CD14-positive monocyte (primary cell): Measurements from ENCODE around the gene ITPRIP. TPM values are rescaled to one million over a fixed set of nuclear protein-coding genes. Genes with fewer than 3 reads are reported as not detected.

Source experiments
- DNase-seq, 3 donors: peaks; one replicate each; pipeline ENCODE4 v3.0.0-alpha.2; 2011 to 2022
- H2AFZ ChIP-seq: 2 replicates; pipeline ENCODE4 v1.6.0; 2012; ENCODE audit warnings: mild to moderate bottlenecking, low read depth, low read length, inconsistent platforms; ENCODE audit not compliant: insufficient read depth, poor library complexity, severe bottlenecking
- H3K27ac ChIP-seq, 2 donors: 1 replicate in 1 of 2; 2 replicates in 1 of 2; pipeline ENCODE4 v1.5.1; 2012 to 2013; ENCODE audit warnings: low read length in 2 of 2, control low read depth in 1 of 2, inconsistent platforms in 1 of 2, low read depth in 1 of 2, mild to moderate bottlenecking in 1 of 2
- H3K27me3 ChIP-seq, 2 donors: one replicate each; pipeline versions ENCODE4 v1.6.0 to v1.6.1; 2011 to 2013; ENCODE audit warnings: low read length in 2 of 2; ENCODE audit not compliant: control insufficient read depth in 2 of 2, insufficient read depth in 2 of 2
- H3K36me3 ChIP-seq, 2 donors: replicated peaks in 1 of 2; 1 replicate in 1 of 2; 2 replicates in 1 of 2; pipeline versions ENCODE4 v1.5.1 to v1.6.1; 2012 to 2013; ENCODE audit warnings: low read length in 2 of 2, control low read depth in 1 of 2, inconsistent platforms in 1 of 2, mild to moderate bottlenecking in 1 of 2; ENCODE audit not compliant: insufficient read depth in 2 of 2, control insufficient read depth in 1 of 2
- H3K4me1 ChIP-seq, 2 donors: 1 replicate in 1 of 2; 2 replicates in 1 of 2; pipeline versions ENCODE4 v1.5.1 to v1.6.1; 2012 to 2013; ENCODE audit warnings: low read length in 2 of 2, control low read depth in 1 of 2, inconsistent platforms in 1 of 2, mild to moderate bottlenecking in 1 of 2, moderate library complexity in 1 of 2; ENCODE audit not compliant: insufficient read depth in 2 of 2, control insufficient read depth in 1 of 2
- H3K4me2 ChIP-seq: replicated peaks from 2 replicates; pipeline ENCODE3; 2012; ENCODE audit warnings: low read length, moderate library complexity, mild to moderate bottlenecking; ENCODE audit not compliant: poor library complexity, severe bottlenecking; ENCODE audit errors: extremely low read depth
- H3K4me3 ChIP-seq, 3 experiments: fragments of 200-600 bp in 1 of 3; sonication (generic) in 1 of 3; replicated peaks in 1 of 3; 1 replicate in 2 of 3; 2 replicates in 1 of 3; pipeline ENCODE4 v1.5.1; 2011 to 2013; ENCODE audit warnings: low read length in 3 of 3, mild to moderate bottlenecking in 3 of 3, control low read depth in 2 of 3, low read depth in 2 of 3, inconsistent platforms in 1 of 3, moderate library complexity in 1 of 3
- H3K79me2 ChIP-seq: 2 replicates; pipeline ENCODE4 v1.6.0; 2012; ENCODE audit warnings: mild to moderate bottlenecking, control low read depth, inconsistent platforms, low read length, moderate library complexity; ENCODE audit not compliant: insufficient read depth
- H3K9ac ChIP-seq: 2 replicates; pipeline ENCODE4 v1.6.0; 2017; ENCODE audit warnings: low read length, mild to moderate bottlenecking; ENCODE audit not compliant: insufficient read depth, poor library complexity, severe bottlenecking
- H3K9me3 ChIP-seq, 2 donors: replicated peaks in 1 of 2; 1 replicate in 1 of 2; 2 replicates in 1 of 2; pipeline versions ENCODE4 v1.5.1 to v1.6.1; 2012 to 2013; ENCODE audit warnings: low read length in 2 of 2, control low read depth in 1 of 2; ENCODE audit not compliant: control insufficient read depth in 1 of 2, insufficient read depth in 1 of 2
- H4K20me1 ChIP-seq: 2 replicates; pipeline ENCODE4 v1.6.0; 2012; ENCODE audit warnings: mild to moderate bottlenecking, low read length, control low read depth, moderate library complexity; ENCODE audit not compliant: insufficient read depth
- H3K27ac Mint-ChIP-seq, 7 donors: one replicate each; pipeline ENCODE4 v1.8.0; 2020; ENCODE audit warnings: mild to moderate bottlenecking in 7 of 7, mixed read lengths in 7 of 7, moderate library complexity in 6 of 7, inconsistent platforms in 2 of 7
- H3K27me3 Mint-ChIP-seq, 3 donors: one replicate each; pipeline ENCODE4 v1.8.0; 2021 to 2022; ENCODE audit warnings: low read depth in 3 of 3, mild to moderate bottlenecking in 3 of 3, mixed read lengths in 3 of 3, moderate library complexity in 3 of 3, inconsistent platforms in 1 of 3
- H3K36me3 Mint-ChIP-seq, 2 donors: one replicate each; pipeline ENCODE4 v1.8.0; 2020; ENCODE audit warnings: mixed read lengths in 2 of 2, inconsistent platforms in 1 of 2, mild to moderate bottlenecking in 1 of 2
- H3K4me1 Mint-ChIP-seq: one replicate; pipeline ENCODE4 v1.8.0; 2020; ENCODE audit warnings: mild to moderate bottlenecking, mixed read lengths
- H3K4me3 Mint-ChIP-seq, 2 donors: one replicate each; pipeline ENCODE4 v1.8.0; 2020; ENCODE audit warnings: mild to moderate bottlenecking in 2 of 2, mixed read lengths in 2 of 2, moderate library complexity in 1 of 2
- H3K9me3 Mint-ChIP-seq, 7 donors: one replicate each; pipeline ENCODE4 v1.8.0; 2020 to 2022; ENCODE audit warnings: mixed read lengths in 7 of 7, mild to moderate bottlenecking in 6 of 7, moderate library complexity in 6 of 7, inconsistent platforms in 2 of 7
- WGBS: methylation state at CpG from one replicate; pipeline ENCODE4 v1.1.5; 2013; ENCODE audit warnings: missing lambda C conversion rate; ENCODE audit not compliant: insufficient coverage; 5-methylcytosine and 5-hydroxymethylcytosine counted together
- intact Hi-C, 2 donors: fragments of 100-400 bp; cut with micrococcal nuclease; formaldehyde crosslinking; loops; one replicate each; pipeline versions ENCODE4 v1.15.0 to v1.15.1; 2023
- polyA plus RNA-seq, 3 donors: library from polyadenylated mRNA; depleted of rRNA in 1 of 3; unstranded in 2 of 3; stranded (reverse) in 1 of 3; fragments of 300-500 nt in 2 of 3; fragments of >200 nt in 1 of 3; fragmentation: Illumina TruSeq in 2 of 3; gene quantifications; 1 replicate in 2 of 3; 2 replicates in 1 of 3; pipeline ENCODE4 v1.2.3, GENCODE V29; 2012 to 2021
- TF ChIP-seq, protein P1 (sequence below): fragments of 200-600 bp; IDR thresholded peaks from one replicate; pipeline ENCODE4 v1.8.0; 2022; ENCODE audit warnings: antibody characterized with exemption, mild to moderate bottlenecking

Gene ITPRIP
- polyA plus RNA-seq, 3 donors: 27.5 to 76.6 (median 35.7) TPM

DNA sequence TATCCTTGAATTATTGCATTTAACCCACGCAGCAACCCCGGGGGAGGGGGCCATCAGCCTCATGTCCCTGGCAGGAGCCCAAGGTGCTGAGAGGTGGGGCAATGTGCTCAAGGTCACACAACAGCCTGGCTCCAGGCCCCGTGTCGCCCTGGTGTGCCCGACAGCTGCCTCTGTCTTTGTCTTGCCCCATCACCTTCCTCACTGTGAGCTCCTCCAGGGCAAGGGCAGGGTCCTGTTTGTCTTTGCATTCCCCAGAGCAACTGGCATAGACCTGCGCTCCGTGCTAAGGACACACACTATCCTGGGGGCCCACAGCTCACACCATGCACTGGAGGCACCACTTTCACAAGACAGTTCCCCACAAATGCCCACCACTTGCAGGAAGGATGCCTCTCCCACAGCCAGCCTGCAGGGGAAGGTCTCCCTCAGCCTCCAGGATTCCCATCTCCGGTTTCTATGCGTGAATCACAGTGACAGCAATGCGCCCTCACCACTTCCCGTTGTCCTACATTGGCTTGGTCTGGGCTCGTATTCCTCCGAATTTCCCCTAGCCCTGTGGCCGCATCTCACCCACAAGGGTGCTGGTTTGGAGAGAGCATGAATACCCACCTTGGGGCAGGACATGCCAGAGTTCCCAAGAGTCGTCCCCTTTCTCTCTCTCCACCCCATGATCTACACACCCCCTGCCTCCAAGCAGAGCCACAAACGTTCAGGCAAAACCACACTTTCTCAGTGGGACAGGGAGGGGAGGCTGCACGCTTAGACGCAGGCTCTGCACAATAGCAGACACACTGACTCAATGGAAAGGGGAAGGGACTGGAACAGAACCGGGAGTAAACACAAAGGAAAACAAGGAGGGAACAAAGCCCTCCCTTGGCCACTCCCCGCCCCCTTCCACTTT lies 10.3 kb downstream of the ITPRIP start:
- no peak overlapping the region for H2AFZ ChIP-seq
- intact Hi-C loops: loop anchor here (5.0 to 10.0 kb wide), 2 partner anchors 36 to 73 kb away; partner anchors contain the start of gene GSTO1 (in 2 of the 2)
- H3K4me3 ChIP-seq: peak overlapping the region in 1 of 3 experiments; percentile 65
- Mint-ChIP-seq H3K27ac (peak overlapping the region; percentile 94 to 99 (median 98)), H3K9me3 (peaks cover 0 to 2% (median 0%) of the 10 kb centered on the region in 7 donors), H3K4me3 (peak overlapping the region; percentile 61 to 82), H3K27me3 (peaks cover 0 to 5% (median 0%) of the 10 kb centered on the region in 3 donors), H3K4me1 (peaks cover 95% of the 10 kb centered on the region), H3K36me3 (peaks cover 40 to 55% of the 10 kb centered on the region in 2 donors)
- H3K9me3 ChIP-seq: no peaks in the 10 kb centered on the region
- H3K27me3 ChIP-seq: no peaks in the 10 kb centered on the region
- peak in 2 of 3 donors; percentile 73 to 86 for DNase-seq
- TF ChIP-seq, protein P1, sequence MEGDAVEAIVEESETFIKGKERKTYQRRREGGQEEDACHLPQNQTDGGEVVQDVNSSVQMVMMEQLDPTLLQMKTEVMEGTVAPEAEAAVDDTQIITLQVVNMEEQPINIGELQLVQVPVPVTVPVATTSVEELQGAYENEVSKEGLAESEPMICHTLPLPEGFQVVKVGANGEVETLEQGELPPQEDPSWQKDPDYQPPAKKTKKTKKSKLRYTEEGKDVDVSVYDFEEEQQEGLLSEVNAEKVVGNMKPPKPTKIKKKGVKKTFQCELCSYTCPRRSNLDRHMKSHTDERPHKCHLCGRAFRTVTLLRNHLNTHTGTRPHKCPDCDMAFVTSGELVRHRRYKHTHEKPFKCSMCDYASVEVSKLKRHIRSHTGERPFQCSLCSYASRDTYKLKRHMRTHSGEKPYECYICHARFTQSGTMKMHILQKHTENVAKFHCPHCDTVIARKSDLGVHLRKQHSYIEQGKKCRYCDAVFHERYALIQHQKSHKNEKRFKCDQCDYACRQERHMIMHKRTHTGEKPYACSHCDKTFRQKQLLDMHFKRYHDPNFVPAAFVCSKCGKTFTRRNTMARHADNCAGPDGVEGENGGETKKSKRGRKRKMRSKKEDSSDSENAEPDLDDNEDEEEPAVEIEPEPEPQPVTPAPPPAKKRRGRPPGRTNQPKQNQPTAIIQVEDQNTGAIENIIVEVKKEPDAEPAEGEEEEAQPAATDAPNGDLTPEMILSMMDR: no peak
- H3K4me2 ChIP-seq: peak overlapping the region; percentile 72
- peaks cover 100% of the 10 kb centered on the region for H4K20me1 ChIP-seq
- 22% methylated on average over 12 of the region's 20 CpGs for WGBS
- H3K27ac ChIP-seq: peak overlapping the region; percentile 61 to 86
- peaks cover 95 to 98% of the 10 kb centered on the region in 2 donors for H3K4me1 ChIP-seq
- H3K36me3 ChIP-seq: peaks cover 7 to 28% of the 10 kb centered on the region in 2 donors
- H3K79me2 ChIP-seq: peaks cover 100% of the 10 kb centered on the region
- peak overlapping the region; percentile 56 for H3K9ac ChIP-seq

DNA sequence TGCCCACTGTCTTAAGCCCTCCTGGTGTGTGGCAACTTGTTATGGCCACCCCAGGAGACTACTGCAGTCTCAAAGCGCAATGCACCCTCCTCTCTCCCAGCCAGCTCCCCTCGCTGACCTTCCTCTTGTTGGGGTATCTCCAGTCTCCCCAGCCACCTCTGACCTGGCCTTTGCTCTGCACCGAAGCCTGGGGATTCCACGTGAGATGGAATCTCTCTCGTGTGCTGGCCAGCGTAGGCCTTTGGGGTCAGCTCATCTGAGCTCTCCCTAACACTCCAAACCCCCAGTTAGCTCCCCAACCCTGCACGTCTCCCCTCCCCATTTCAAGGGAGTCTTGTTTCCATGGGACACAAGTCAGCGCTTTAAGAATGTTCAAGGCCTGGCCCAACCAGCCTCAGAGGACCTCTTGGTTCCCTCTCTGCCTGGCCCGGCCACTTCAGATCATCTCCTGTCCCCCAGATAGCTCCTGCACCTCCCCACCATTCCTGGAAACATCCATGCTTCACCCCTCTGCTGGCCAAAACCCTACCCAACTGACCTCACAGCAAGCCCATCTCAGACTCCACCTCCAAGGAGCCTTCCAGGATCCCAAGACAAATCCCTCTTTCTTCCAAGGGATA lies 11.2 kb downstream of the ITPRIP start:
- Histone ChIP-seq H3K27ac (peak overlapping the region; percentile 61 to 86), H2AFZ (no peak overlapping the region), H3K9ac (no peak overlapping the region), H3K79me2 (peaks cover 100% of the 10 kb centered on the region), H3K36me3 (peaks cover 7 to 19% of the 10 kb centered on the region in 2 donors), H3K4me2 (peak overlapping the region; percentile 72), H3K4me3 (peak overlapping the region in 1 of 3 experiments; percentile 65), H3K4me1 (peaks cover 98 to 99% of the 10 kb centered on the region in 2 donors), H3K27me3 (no peaks in the 10 kb centered on the region), H3K9me3 (no peaks in the 10 kb centered on the region), H4K20me1 (peaks cover 100% of the 10 kb centered on the region)
- intact Hi-C loops: loop anchor here (5.0 to 10.0 kb wide), 2 partner anchors 35 to 72 kb away; partner anchors contain the start of gene GSTO1 (in 2 of the 2)
- Mint-ChIP-seq H3K9me3 (peaks cover 0 to 2% (median 0%) of the 10 kb centered on the region in 7 donors), H3K4me1 (peaks cover 99% of the 10 kb centered on the region), H3K27ac (peak overlapping the region; percentile 94 to 100 (median 99)), H3K4me3 (peak overlapping the region in 1 of 2 donors; percentile 82), H3K27me3 (peaks cover 0 to 5% (median 0%) of the 10 kb centered on the region in 3 donors), H3K36me3 (peaks cover 38 to 55% of the 10 kb centered on the region in 2 donors)
- DNase-seq: no peak
- TF ChIP-seq, protein P1: no peak
- WGBS: 99% methylated on average over 8 of the region's 9 CpGs
